GM19023 (cell line): Measurements from ENCODE around the gene CFAP54.
"Not testable (repeated sequence)": the region's sequence is repeated elsewhere in the genome, so short reads cannot be mapped to it uniquely, and the experiment has no call there.

Experiments used
- ATAC-seq: cut with Tn5 transposase; IDR thresholded peaks from one replicate; pipeline ENCODE4 v1.9.1; 2021; ENCODE audit warnings: mild to moderate bottlenecking, moderate library complexity; ENCODE audit not compliant: unreplicated experiment

Gene CFAP54

GRCh38 chr12:96489392-96490056 lies at the start of gene CFAP54:
CFAP54 (plus strand) TSS chr12:96489577; CDS start chr12:96489610, 33 bp downstream.
- ATAC-seq: peak; percentile 95

- no peak for ATAC-seq
These were observed 47.6 kb upstream of the CFAP54 start for GRCh38 chr12:96441816-96442215.

- ATAC-seq: no peak
These were observed 46.5 kb upstream of the CFAP54 start for GRCh38 chr12:96442906-96443305.

GRCh38 chr12:96444399-96444798 lies 45.0 kb upstream of the CFAP54 start:
- ATAC-seq: no peak

- ATAC-seq: peak; percentile 91
These were observed 43.4 kb upstream of the CFAP54 start for GRCh38 chr12:96445691-96446583.

GRCh38 chr12:96447256-96447655 lies 42.1 kb upstream of the CFAP54 start:
- ATAC-seq: no peak

GRCh38 chr12:96448300-96448699 lies 41.1 kb upstream of the CFAP54 start:
- ATAC-seq: no peak

GRCh38 chr12:96452261-96452922 lies 37.0 kb upstream of the CFAP54 start:
- no peak for ATAC-seq

- ATAC-seq: no peak
These were observed 35.0 kb upstream of the CFAP54 start for GRCh38 chr12:96454396-96454795.

- no peak for ATAC-seq
These were observed 33.0 kb upstream of the CFAP54 start for GRCh38 chr12:96456265-96456974.

- no peak for ATAC-seq
These were observed 32.0 kb upstream of the CFAP54 start for GRCh38 chr12:96457191-96457930.

- ATAC-seq: not testable (repeated sequence)
These were observed 30.1 kb upstream of the CFAP54 start for GRCh38 chr12:96459281-96459680.

GRCh38 chr12:96462571-96463280 lies 26.7 kb upstream of the CFAP54 start:
- ATAC-seq: no peak

GRCh38 chr12:96465896-96466295 lies 23.5 kb upstream of the CFAP54 start:
- no peak for ATAC-seq

GRCh38 chr12:96466939-96467751 lies 22.2 kb upstream of the CFAP54 start:
- no peak for ATAC-seq

- ATAC-seq: no peak
These were observed 17.9 kb upstream of the CFAP54 start for GRCh38 chr12:96471368-96472050.

- ATAC-seq: no peak
These were observed 17.0 kb upstream of the CFAP54 start for GRCh38 chr12:96472384-96472783.

- ATAC-seq: no peak
These were observed 15.8 kb upstream of the CFAP54 start for GRCh38 chr12:96473394-96474093.
